PC-9 (cell line): Measurements from ENCODE around the gene WIPF1.

Source experiments
- EZH2 ChIP-seq: fragments of 200-600 bp; sonication (generic); IDR thresholded peaks from 2 replicates; pipeline ENCODE4 v1.8.0; 2017; ENCODE audit warnings: antibody characterized with exemption, low read depth
- TF ChIP-seq, protein P1 (sequence below): fragments of 200-600 bp; sonication (generic); conservative IDR thresholded peaks from 2 replicates; pipeline ENCODE4 v1.6.1; 2017; ENCODE audit warnings: mixed run types, antibody characterized with exemption, mild to moderate bottlenecking, moderate library complexity

GRCh38 chr2:174544156-174544555, 53.4 kb downstream of the WIPF1 start:
- no peak for TF ChIP-seq EZH2
- TF ChIP-seq, protein P1, sequence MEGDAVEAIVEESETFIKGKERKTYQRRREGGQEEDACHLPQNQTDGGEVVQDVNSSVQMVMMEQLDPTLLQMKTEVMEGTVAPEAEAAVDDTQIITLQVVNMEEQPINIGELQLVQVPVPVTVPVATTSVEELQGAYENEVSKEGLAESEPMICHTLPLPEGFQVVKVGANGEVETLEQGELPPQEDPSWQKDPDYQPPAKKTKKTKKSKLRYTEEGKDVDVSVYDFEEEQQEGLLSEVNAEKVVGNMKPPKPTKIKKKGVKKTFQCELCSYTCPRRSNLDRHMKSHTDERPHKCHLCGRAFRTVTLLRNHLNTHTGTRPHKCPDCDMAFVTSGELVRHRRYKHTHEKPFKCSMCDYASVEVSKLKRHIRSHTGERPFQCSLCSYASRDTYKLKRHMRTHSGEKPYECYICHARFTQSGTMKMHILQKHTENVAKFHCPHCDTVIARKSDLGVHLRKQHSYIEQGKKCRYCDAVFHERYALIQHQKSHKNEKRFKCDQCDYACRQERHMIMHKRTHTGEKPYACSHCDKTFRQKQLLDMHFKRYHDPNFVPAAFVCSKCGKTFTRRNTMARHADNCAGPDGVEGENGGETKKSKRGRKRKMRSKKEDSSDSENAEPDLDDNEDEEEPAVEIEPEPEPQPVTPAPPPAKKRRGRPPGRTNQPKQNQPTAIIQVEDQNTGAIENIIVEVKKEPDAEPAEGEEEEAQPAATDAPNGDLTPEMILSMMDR, result no peak
